Transverse colon (tissue), 4 donors: ENCODE measurements around the gene SLC35G2. TPM values are rescaled to one million over a fixed set of nuclear protein-coding genes. Genes with fewer than 3 reads are reported as not detected.
A peak's percentile ranks its signal among the peaks of the same experiment; 100 is the strongest.
"Not testable (repeated sequence)": the region's sequence is repeated elsewhere in the genome, so short reads cannot be mapped to it uniquely, and the experiment has no call there.

Experiments used
- DNase-seq: peaks from one replicate; pipeline ENCODE4 v3.0.0-alpha.2; 2019
- H3K27ac ChIP-seq, 4 donors: fragments of 200-600 bp; sonication (generic); 2 replicates each; pipeline ENCODE4 v1.5.1; 2016 to 2018; ENCODE audit warnings: inconsistent platforms in 4 of 4
- H3K27me3 ChIP-seq: fragments of 200-600 bp; sonication (generic); 2 replicates; pipeline ENCODE4 v1.5.1; 2017; ENCODE audit warnings: inconsistent platforms
- H3K36me3 ChIP-seq, 4 donors: fragments of 200-600 bp; sonication (generic); 2 replicates each; pipeline ENCODE4 v1.5.1; 2017 to 2019; ENCODE audit warnings: inconsistent platforms in 4 of 4
- H3K4me1 ChIP-seq, 4 donors: fragments of 200-600 bp; sonication (generic); 2 replicates each; pipeline ENCODE4 v1.5.1; 2017 to 2020; ENCODE audit warnings: inconsistent platforms in 4 of 4
- H3K4me3 ChIP-seq, 4 donors: fragments of 200-600 bp; sonication (generic); 1 replicate in 1 of 4; 2 replicates in 3 of 4; pipeline versions ENCODE4 v1.5.1 to v1.6.1; 2017 to 2019; ENCODE audit warnings: inconsistent platforms in 4 of 4
- H3K9me3 ChIP-seq, 2 donors: fragments of 200-600 bp; sonication (generic); 2 replicates each; pipeline ENCODE4 v1.5.1; 2017 to 2019; ENCODE audit warnings: inconsistent platforms in 2 of 2
- CTCF ChIP-seq, 5 experiments: fragments of 200-600 bp in 3 of 5; fragments of 450-650 bp in 2 of 5; sonication (generic) in 3 of 5; IDR thresholded peaks; 1 replicate in 2 of 5; 2 replicates in 3 of 5; pipeline ENCODE4 v1.5.1; 2016 to 2017; ENCODE audit warnings: antibody characterized with exemption in 5 of 5, inconsistent platforms in 3 of 5, mild to moderate bottlenecking in 2 of 5, moderate library complexity in 1 of 5
- EP300 ChIP-seq: sonication (generic); formaldehyde crosslinking; IDR thresholded peaks from one replicate; pipeline ENCODE4 v1.6.1; 2017; ENCODE audit warnings: antibody characterized with exemption, low read depth
- POLR2A ChIP-seq: fragments of 450-650 bp; IDR thresholded peaks from one replicate; pipeline ENCODE4 v1.6.1; 2016; ENCODE audit warnings: antibody characterized with exemption, mild to moderate bottlenecking, moderate library complexity
- POLR2AphosphoS5 ChIP-seq, 3 donors: sonication (generic); formaldehyde crosslinking; IDR thresholded peaks; one replicate each; pipeline ENCODE4 v1.6.1; 2016; ENCODE audit warnings: antibody characterized with exemption in 3 of 3
- WGBS, 2 donors: methylation state at CpG; one replicate each; pipeline ENCODE4 v1.1.5; 2018; ENCODE audit warnings: low coverage in 1 of 2; 5-methylcytosine and 5-hydroxymethylcytosine counted together
- in situ Hi-C, 4 donors: fragments of 200-750 bp; cut with MboI; loops; one replicate each; pipeline versions ENCODE4 v1.15.0 to v1.15.1; 2017; ENCODE audit warnings: low sequenced_read_pairs in 3 of 4, low pct_ligation_motif_present in 1 of 4, low pct_unique_long_range_greater_than_20kb in 1 of 4
- intact Hi-C: fragments of 100-400 bp; cut with DNase I; formaldehyde crosslinking; loops from one replicate; pipeline ENCODE4 v1.15.1; 2023; ENCODE audit warnings: low total_unique reads
- total RNA-seq, 4 donors: library from RNA; depleted of rRNA; stranded (reverse); fragments of >200 nt; gene quantifications; one replicate each; pipeline ENCODE4 v1.1.0, GENCODE V29; 2016

Gene SLC35G2
- total RNA-seq, 4 donors from 2014 or later = 0.68 to 23.3 (median 2.1) TPM; not detected in 1

- Histone ChIP-seq H3K27ac (no peak overlapping the region), H3K27me3 (no peaks in the 10 kb centered on the region), H3K36me3 (no peaks in the 10 kb centered on the region), H3K9me3 (no peaks in the 10 kb centered on the region), H3K4me3 (no peak overlapping the region), H3K4me1 (peaks cover 0 to 12% (median 10%) of the 10 kb centered on the region in 4 donors)
- 50 to 52% methylated on average over 2 of the region's 2 CpGs for WGBS, 2 donors
- intact Hi-C loops = no loop called here
- in situ Hi-C loops = no loop called here
- DNase-seq = no peak
- TF ChIP-seq EP300 (no peak), POLR2AphosphoS5 (IDR thresholded peaks at IDR 0.05) (no peak), POLR2A (no peak), CTCF (IDR thresholded peaks at IDR 0.05) (no peak)
Measured at GRCh38 chr3:136891934-136892855, 73.3 kb downstream of the SLC35G2 start.

GRCh38 chr3:136893848-136894443 lies 75.0 kb downstream of the SLC35G2 start:
- Histone ChIP-seq H3K4me1 (peaks cover 0 to 25% (median 17%) of the 10 kb centered on the region in 4 donors), H3K27ac (peak overlapping the region in 2 of 4 donors; percentile 6 to 25), H3K4me3 (no peak overlapping the region), H3K36me3 (no peaks in the 10 kb centered on the region), H3K9me3 (no peaks in the 10 kb centered on the region), H3K27me3 (no peaks in the 10 kb centered on the region)
- no peak for DNase-seq
- in situ Hi-C loops (no loop called here), intact Hi-C loops (no loop called here)
- 70 to 92% methylated on average over 3 to 5 of the region's 5 CpGs for WGBS, 2 donors
- TF ChIP-seq POLR2A (no peak), CTCF (IDR thresholded peaks at IDR 0.05) (no peak), POLR2AphosphoS5 (IDR thresholded peaks at IDR 0.05) (no peak), EP300 (no peak)

- H3K36me3 ChIP-seq, in situ Hi-C loops, H3K9me3 ChIP-seq, H3K27ac ChIP-seq, H3K4me3 ChIP-seq, intact Hi-C loops, H3K27me3 ChIP-seq, DNase-seq: not testable (repeated sequence)
- 81 to 83% methylated on average over 1 of the region's 1 CpG for WGBS, 2 donors
- peaks cover 0 to 52% (median 22%) of the 10 kb centered on the region in 4 donors for H3K4me1 ChIP-seq
Measured at GRCh38 chr3:136897171-136897570, 78.2 kb downstream of the SLC35G2 start.

- no peak for TF ChIP-seq EP300
- no peak for TF ChIP-seq POLR2AphosphoS5 (IDR thresholded peaks at IDR 0.05)
- no peak for TF ChIP-seq POLR2A
- in situ Hi-C loops (no loop called here), intact Hi-C loops (no loop called here)
- Histone ChIP-seq H3K4me3 (no peak overlapping the region), H3K27ac (peak overlapping the region in 2 of 4 donors; percentile 2 to 17), H3K4me1 (peaks cover 0 to 49% (median 19%) of the 10 kb centered on the region in 4 donors), H3K36me3 (no peaks in the 10 kb centered on the region), H3K27me3 (no peaks in the 10 kb centered on the region), H3K9me3 (peaks cover 0 to 1% of the 10 kb centered on the region in 2 donors)
- 35 to 53% methylated on average over 4 of the region's 4 CpGs for WGBS, 2 donors
- DNase-seq = no peak
Measured at GRCh38 chr3:136898549-136898948, 79.6 kb downstream of the SLC35G2 start.

- Histone ChIP-seq H3K4me1 (peaks cover 0 to 45% (median 15%) of the 10 kb centered on the region in 4 donors), H3K27ac (peak overlapping the region in 3 of 4 donors; percentile 2 to 17 (median 7)), H3K36me3 (no peaks in the 10 kb centered on the region), H3K27me3 (no peaks in the 10 kb centered on the region), H3K4me3 (no peak overlapping the region), H3K9me3 (peaks cover 3 to 5% of the 10 kb centered on the region in 2 donors)
- intact Hi-C loops (no loop called here), in situ Hi-C loops (no loop called here)
- TF ChIP-seq EP300 (no peak), CTCF (IDR thresholded peaks at IDR 0.05) (no peak), POLR2A (no peak), POLR2AphosphoS5 (IDR thresholded peaks at IDR 0.05) (no peak)
- no peak for DNase-seq
- WGBS, 2 donors = 89 to 100% methylated on average over 1 to 2 of the region's 2 CpGs
Measured at GRCh38 chr3:136898954-136899353, 80.0 kb downstream of the SLC35G2 start.
